Measurements from ENCODE around the gene KLK13.

GRCh38 chr19:51097796-51098195 is 32.9 kb upstream of the KLK13 start:
- no peak for TF ChIP-seq CTCF (IDR thresholded peaks at IDR 0.05; ENCODE audit: poor library complexity)
- TF ChIP-seq EZH2 (IDR thresholded peaks at IDR 0.05; ENCODE audit: borderline replicate concordance), result no peak
- TF ChIP-seq EZH2phosphoT487 (IDR thresholded peaks at IDR 0.05; ENCODE audit: low read depth, severe bottlenecking, unreplicated experiment), result no peak

Measured in hepatocyte (in vitro differentiated cells).